ENCODE data around the gene ZFPM1.

The ZFPM1 gene

GRCh38 chr16:88452482-88453216 lies 431 bp upstream of the ZFPM1 start:
- TF ChIP-seq ZFX (IDR thresholded peaks at IDR 0.05): no peak
- no peak for TF ChIP-seq CTCF (conservative IDR thresholded peaks at IDR 0.05)
- H3K27ac ChIP-seq: peak overlapping the region; percentile 90

DNA sequence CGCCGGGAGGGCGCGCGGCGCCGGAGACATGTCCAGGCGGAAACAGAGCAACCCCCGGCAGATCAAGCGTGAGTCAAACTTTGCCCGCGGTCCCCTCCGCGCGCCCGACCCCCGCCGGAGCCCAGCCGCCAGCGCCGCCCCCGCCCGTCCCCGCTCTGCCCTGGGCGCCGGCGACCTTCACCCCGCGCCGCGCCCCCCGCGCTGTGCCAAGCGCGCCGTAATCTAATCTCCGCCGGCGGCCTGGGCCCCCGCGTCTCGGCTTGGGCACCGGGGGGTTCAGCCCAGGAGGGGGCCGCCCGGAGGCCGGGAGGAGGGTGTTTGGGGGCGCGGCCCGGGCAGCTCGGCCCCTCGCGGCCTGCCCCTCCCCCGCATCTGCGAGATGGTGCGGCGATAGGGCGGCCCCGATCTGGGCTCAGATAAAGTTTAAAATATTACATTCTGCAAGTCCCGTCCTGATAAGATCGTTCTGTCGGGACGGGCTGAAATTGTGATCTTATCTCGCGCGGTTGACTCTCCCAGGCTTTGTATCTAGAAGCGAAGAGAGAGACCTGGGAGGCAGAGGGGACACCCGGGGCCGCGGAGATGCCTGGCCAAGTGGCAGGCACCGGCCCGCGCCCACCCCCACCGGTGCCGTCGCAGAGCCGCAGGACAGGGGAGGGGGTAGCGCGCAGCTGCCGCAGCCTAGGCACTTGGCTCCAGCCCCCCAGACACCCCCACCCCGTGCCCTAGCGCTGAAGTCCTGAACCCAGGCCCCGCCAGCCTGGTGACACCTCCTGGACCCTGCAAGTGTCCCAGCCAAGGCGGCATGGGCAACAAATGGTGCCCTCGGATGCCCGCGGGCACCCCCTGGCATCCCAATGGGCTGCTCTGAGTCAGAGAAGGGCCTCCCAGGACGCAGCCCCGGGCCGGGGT lies 787 bp downstream of the ZFPM1 start:
- H3K27ac ChIP-seq: peak overlapping the region; percentile 90
- TF ChIP-seq ZFX (IDR thresholded peaks at IDR 0.05) (no peak), CTCF (conservative IDR thresholded peaks at IDR 0.05) (no peak)

DNA sequence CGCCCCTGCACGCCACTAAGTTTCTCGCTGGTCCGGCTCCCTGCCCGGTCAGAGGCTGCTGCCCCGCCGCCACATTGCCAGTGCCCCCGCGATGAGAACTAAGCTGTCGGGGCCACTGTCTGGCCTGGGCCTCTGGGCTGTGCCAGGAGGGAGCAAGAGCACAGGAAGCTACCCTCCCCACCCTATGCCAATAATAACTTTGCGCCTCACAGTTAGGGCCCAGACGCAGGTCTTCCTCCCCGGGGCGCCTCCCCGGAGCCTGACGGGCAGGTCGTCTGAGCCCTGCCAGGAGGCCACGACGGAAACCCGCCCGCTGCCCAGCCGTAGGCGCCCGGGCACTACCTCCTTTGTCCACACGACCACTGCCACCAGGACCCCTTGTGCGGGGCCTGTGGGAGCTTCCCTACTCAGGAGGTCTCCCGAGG lies 1.5 kb downstream of the ZFPM1 start:
- H3K27ac ChIP-seq: peak overlapping the region; percentile 90
- no peak for TF ChIP-seq CTCF (conservative IDR thresholded peaks at IDR 0.05)
- no peak for TF ChIP-seq ZFX (IDR thresholded peaks at IDR 0.05)

DNA sequence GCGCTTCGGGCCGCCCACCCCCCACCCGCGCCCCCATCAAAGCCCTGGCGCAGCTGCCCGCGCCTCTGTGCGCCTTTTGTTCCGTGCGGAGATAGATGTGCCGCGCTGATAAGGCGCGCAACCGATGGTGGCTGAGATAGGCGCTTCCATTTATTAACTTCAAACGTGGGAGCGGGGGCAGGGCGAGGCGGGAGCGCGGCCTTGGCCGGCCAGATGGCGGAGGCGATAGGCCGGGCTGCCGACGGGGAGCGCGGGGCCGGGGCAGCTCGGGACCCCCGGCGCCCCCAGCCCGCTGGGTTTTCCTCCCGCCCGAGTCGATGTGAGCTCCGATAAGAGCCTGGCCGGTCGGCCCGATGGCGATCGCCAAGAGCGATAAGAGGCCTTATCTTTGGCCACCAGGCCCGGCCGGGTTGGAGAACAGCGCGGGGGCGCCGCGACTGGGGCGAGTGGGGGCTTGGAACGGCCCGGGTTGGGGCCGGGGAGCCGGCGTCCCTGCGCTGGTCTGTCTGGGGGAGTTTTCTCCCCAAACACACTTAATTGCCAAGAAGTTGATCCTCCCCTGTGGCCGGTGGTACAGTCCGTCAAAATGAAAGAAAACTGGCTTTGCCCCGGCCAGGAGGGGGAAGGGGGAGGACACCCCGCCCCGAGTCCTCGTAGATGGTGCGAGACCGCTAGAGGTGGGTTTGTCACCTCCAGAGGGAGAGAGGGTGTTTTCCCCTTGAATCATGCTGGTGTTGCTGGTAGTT lies 2.7 kb downstream of the ZFPM1 start:
- TF ChIP-seq ZFX (IDR thresholded peaks at IDR 0.05) (peak; percentile 74; the same call in 1 of the 2 replicates), CTCF (conservative IDR thresholded peaks at IDR 0.05) (no peak)
- H3K27ac ChIP-seq: peak overlapping the region; percentile 90

GRCh38 chr16:88456356-88457292 lies 3.5 kb downstream of the ZFPM1 start:
- peak overlapping the region; percentile 90 for H3K27ac ChIP-seq

More at GRCh38 chr16:88456356-88457292, 3.5 kb downstream of the ZFPM1 start:
- TF ChIP-seq CTCF (conservative IDR thresholded peaks at IDR 0.05) (no peak), ZFX (IDR thresholded peaks at IDR 0.05) (no peak)
